Liver (tissue), 9 donors: ENCODE data around the gene ENPP1. TPM values are rescaled to one million over a fixed set of nuclear protein-coding genes. Genes with fewer than 3 reads are reported as not detected.

Experiments used
- DNase-seq: peaks from one replicate; pipeline ENCODE4 v3.0.0-alpha.2; 2017; ENCODE audit warnings: low spot score
- H3K27ac ChIP-seq, 2 donors: one replicate each; pipeline ENCODE4 v1.7.0; 2013; ENCODE audit warnings: inconsistent platforms in 2 of 2, low read length in 2 of 2, control low read depth in 1 of 2, low read depth in 1 of 2, mild to moderate bottlenecking in 1 of 2
- H3K27me3 ChIP-seq, 4 donors: one replicate each; pipeline versions ENCODE4 v1.6.1 to v1.7.0; 2013; ENCODE audit warnings: low read length in 3 of 4, inconsistent platforms in 1 of 4, mild to moderate bottlenecking in 1 of 4, moderate library complexity in 1 of 4; ENCODE audit not compliant: control insufficient read depth in 4 of 4, insufficient read depth in 4 of 4
- H3K36me3 ChIP-seq, 4 donors: one replicate each; pipeline versions ENCODE4 v1.6.1 to v1.7.0; 2013; ENCODE audit warnings: low read length in 3 of 4, mild to moderate bottlenecking in 3 of 4, low read depth in 1 of 4, moderate library complexity in 1 of 4; ENCODE audit not compliant: control insufficient read depth in 4 of 4, insufficient read depth in 3 of 4
- H3K4me1 ChIP-seq, 4 donors: one replicate each; pipeline versions ENCODE4 v1.6.1 to v1.7.0; 2013; ENCODE audit warnings: low read length in 3 of 4, mild to moderate bottlenecking in 3 of 4, moderate library complexity in 1 of 4; ENCODE audit not compliant: control insufficient read depth in 4 of 4, insufficient read depth in 4 of 4
- H3K4me3 ChIP-seq, 3 donors: one replicate each; pipeline versions ENCODE4 v1.6.1 to v1.7.0; 2013; ENCODE audit warnings: low read length in 3 of 3, control low read depth in 1 of 3, low read depth in 1 of 3, mild to moderate bottlenecking in 1 of 3
- H3K9ac ChIP-seq, 2 donors: one replicate each; pipeline ENCODE4 v1.7.0; 2013; ENCODE audit warnings: low read length in 2 of 2, mild to moderate bottlenecking in 2 of 2, moderate library complexity in 2 of 2, control low read depth in 1 of 2, low read depth in 1 of 2
- H3K9me3 ChIP-seq, 4 donors: one replicate each; pipeline versions ENCODE4 v1.6.1 to v1.7.0; 2013; ENCODE audit warnings: low read length in 3 of 4; ENCODE audit not compliant: control insufficient read depth in 4 of 4
- EGR1 ChIP-seq, 2 donors: IDR thresholded peaks; 2 replicates each; pipeline ENCODE4 v1.6.1; 2016 to 2018; ENCODE audit warnings: antibody characterized with exemption in 2 of 2, low read depth in 2 of 2
- FOXA1 ChIP-seq: IDR thresholded peaks from 2 replicates; pipeline ENCODE4 v1.6.1; 2016; ENCODE audit warnings: antibody characterized with exemption
- FOXA2 ChIP-seq: IDR thresholded peaks from 2 replicates; pipeline ENCODE4 v1.6.1; 2016; ENCODE audit warnings: antibody characterized with exemption
- GABPA ChIP-seq, 2 donors: IDR thresholded peaks in 1 of 2; conservative IDR thresholded peaks in 1 of 2; 2 replicates each; pipeline ENCODE4 v1.6.1; 2016; ENCODE audit warnings: antibody characterized with exemption in 2 of 2, mild to moderate bottlenecking in 1 of 2, moderate library complexity in 1 of 2
- HNF4A ChIP-seq, 2 donors: conservative IDR thresholded peaks; 2 replicates each; pipeline ENCODE4 v1.6.1; 2016; ENCODE audit warnings: antibody characterized with exemption in 2 of 2, mild to moderate bottlenecking in 2 of 2
- HNF4G ChIP-seq: IDR thresholded peaks from 2 replicates; pipeline ENCODE4 v1.6.1; 2016; ENCODE audit warnings: antibody characterized with exemption
- JUND ChIP-seq, 2 donors: IDR thresholded peaks; 2 replicates each; pipeline ENCODE4 v1.6.1; 2016; ENCODE audit warnings: antibody characterized with exemption in 2 of 2
- RAD21 ChIP-seq, 2 donors: IDR thresholded peaks; 2 replicates each; pipeline ENCODE4 v1.6.1; 2016; ENCODE audit warnings: antibody characterized with exemption in 2 of 2, mild to moderate bottlenecking in 2 of 2
- SP1 ChIP-seq: IDR thresholded peaks from 2 replicates; pipeline ENCODE4 v1.6.1; 2018; ENCODE audit warnings: antibody characterized with exemption, mild to moderate bottlenecking
- TAF1 ChIP-seq: conservative IDR thresholded peaks from 2 replicates; pipeline ENCODE4 v1.6.1; 2016; ENCODE audit warnings: antibody characterized with exemption, mild to moderate bottlenecking
- YY1 ChIP-seq: IDR thresholded peaks from 2 replicates; pipeline ENCODE4 v1.6.1; 2016; ENCODE audit warnings: antibody characterized with exemption, mild to moderate bottlenecking
- WGBS: extraction: QIAGEN DNeasy Blood & Tissue Kit; methylation state at CpG from one replicate; pipeline ENCODE4 v1.1.7; 2013; 5-methylcytosine and 5-hydroxymethylcytosine counted together
- polyA plus RNA-seq, 2 donors: library from polyadenylated mRNA; stranded (reverse) in 1 of 2; unstranded in 1 of 2; fragments of 200-250 nt in 1 of 2; fragments of >200 nt in 1 of 2; fragmentation: Nextera tagmentation in 1 of 2; extraction: Ambion mirVana in 1 of 2; gene quantifications; one replicate each; pipeline versions ENCODE4 v1.2.1 to v1.2.3, GENCODE V29; 2013 to 2015
- total RNA-seq, 2 donors: library from RNA; depleted of rRNA; stranded (reverse); fragments of >200 nt; gene quantifications; one replicate each; pipeline ENCODE4 v1.2.3, GENCODE V29; 2014
- TF ChIP-seq, protein P1 (sequence below): fragments of 150-350 bp; IDR thresholded peaks from 2 replicates; pipeline ENCODE4 v1.5.1; 2017; ENCODE audit warnings: improper control_type of control experiment, low read depth, low read length; ENCODE audit not compliant: missing input control
- TF ChIP-seq, protein P2 (sequence below): IDR thresholded peaks from 2 replicates; pipeline ENCODE4 v1.6.1; 2016; ENCODE audit warnings: antibody characterized with exemption
- TF ChIP-seq, protein P3 (sequence below): IDR thresholded peaks from 2 replicates; pipeline ENCODE4 v1.6.1; 2016; ENCODE audit warnings: antibody characterized with exemption
- donor health status: healthy.
- donor health status: healthy.
- donor health status: healthy.
- donor health status: healthy.
- donor health status: healthy.

ENPP1 gene
- total and polyA plus RNA-seq, 4 donors, result 9.5 to 53.1 (median 31.1) TPM

DNA sequence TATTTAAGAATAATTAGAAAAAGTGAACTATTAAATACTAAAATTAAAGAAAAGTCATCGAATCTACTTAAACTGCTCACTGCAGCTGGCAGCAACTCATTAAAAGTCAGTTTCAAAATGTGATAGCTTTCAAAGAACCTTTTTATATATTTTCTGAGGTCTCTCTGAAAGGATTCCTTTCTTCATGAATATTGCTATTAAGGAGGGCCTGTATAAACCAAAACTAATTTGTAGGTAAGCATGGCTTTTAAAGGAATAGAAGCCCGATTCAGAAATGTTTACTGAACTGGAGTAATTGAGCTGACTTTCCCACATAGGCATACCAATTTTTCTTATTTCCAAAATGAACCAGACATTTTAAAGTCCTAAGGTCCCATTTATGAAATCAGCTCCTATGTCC, 41.2 kb upstream of the ENPP1 start:
- Histone ChIP-seq H3K27ac (peak overlapping the region; percentile 43 to 51), H3K9me3 (no peaks in the 10 kb centered on the region), H3K4me3 (no peak overlapping the region), H3K4me1 (peaks cover 0 to 6% (median 2%) of the 10 kb centered on the region in 4 donors), H3K9ac (no peak overlapping the region), H3K36me3 (no peaks in the 10 kb centered on the region), H3K27me3 (no peaks in the 10 kb centered on the region)
- DNase-seq, result no peak
- TF ChIP-seq, protein P1, sequence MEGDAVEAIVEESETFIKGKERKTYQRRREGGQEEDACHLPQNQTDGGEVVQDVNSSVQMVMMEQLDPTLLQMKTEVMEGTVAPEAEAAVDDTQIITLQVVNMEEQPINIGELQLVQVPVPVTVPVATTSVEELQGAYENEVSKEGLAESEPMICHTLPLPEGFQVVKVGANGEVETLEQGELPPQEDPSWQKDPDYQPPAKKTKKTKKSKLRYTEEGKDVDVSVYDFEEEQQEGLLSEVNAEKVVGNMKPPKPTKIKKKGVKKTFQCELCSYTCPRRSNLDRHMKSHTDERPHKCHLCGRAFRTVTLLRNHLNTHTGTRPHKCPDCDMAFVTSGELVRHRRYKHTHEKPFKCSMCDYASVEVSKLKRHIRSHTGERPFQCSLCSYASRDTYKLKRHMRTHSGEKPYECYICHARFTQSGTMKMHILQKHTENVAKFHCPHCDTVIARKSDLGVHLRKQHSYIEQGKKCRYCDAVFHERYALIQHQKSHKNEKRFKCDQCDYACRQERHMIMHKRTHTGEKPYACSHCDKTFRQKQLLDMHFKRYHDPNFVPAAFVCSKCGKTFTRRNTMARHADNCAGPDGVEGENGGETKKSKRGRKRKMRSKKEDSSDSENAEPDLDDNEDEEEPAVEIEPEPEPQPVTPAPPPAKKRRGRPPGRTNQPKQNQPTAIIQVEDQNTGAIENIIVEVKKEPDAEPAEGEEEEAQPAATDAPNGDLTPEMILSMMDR, result no peak
- TF ChIP-seq HNF4A (conservative IDR thresholded peaks at IDR 0.05) (no peak), JUND (IDR thresholded peaks at IDR 0.05) (no peak), EGR1 (IDR thresholded peaks at IDR 0.05; ENCODE audit: low read depth in 2 of 2) (no peak), SP1 (no peak), RAD21 (IDR thresholded peaks at IDR 0.05) (no peak), YY1 (no peak), FOXA2 (no peak), GABPA (IDR thresholded peaks at IDR 0.05 in 1 of 2, conservative IDR thresholded peaks at IDR 0.05 in 1 of 2) (no peak), HNF4G (no peak), FOXA1 (no peak)
- TF ChIP-seq, protein P2, sequence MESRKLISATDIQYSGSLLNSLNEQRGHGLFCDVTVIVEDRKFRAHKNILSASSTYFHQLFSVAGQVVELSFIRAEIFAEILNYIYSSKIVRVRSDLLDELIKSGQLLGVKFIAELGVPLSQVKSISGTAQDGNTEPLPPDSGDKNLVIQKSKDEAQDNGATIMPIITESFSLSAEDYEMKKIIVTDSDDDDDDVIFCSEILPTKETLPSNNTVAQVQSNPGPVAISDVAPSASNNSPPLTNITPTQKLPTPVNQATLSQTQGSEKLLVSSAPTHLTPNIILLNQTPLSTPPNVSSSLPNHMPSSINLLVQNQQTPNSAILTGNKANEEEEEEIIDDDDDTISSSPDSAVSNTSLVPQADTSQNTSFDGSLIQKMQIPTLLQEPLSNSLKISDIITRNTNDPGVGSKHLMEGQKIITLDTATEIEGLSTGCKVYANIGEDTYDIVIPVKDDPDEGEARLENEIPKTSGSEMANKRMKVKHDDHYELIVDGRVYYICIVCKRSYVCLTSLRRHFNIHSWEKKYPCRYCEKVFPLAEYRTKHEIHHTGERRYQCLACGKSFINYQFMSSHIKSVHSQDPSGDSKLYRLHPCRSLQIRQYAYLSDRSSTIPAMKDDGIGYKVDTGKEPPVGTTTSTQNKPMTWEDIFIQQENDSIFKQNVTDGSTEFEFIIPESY, result no peak
- 57% methylated on average over 2 of the region's 2 CpGs for WGBS

DNA sequence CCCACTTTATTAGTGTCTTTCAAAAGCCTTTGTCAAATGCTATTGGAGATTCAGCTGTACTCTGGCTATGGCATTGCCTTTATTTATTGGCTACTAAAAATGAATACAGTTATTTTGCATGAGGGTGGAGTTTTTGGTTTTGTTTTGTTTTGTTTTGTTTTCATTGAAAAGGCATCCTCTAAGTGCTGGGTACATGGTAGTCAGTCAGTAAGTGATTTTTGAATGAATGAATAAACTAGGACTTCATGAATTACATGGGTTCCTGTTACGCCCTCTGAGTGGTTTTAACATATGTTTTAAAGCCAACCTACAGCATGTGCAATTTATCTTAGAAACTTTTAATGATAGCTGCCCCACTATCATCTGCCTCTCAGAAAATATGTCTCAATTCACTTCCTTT, 38.9 kb upstream of the ENPP1 start:
- TF ChIP-seq TAF1 (no peak), YY1 (no peak), HNF4G (no peak), HNF4A (conservative IDR thresholded peaks at IDR 0.05) (no peak), SP1 (no peak), GABPA (IDR thresholded peaks at IDR 0.05 in 1 of 2, conservative IDR thresholded peaks at IDR 0.05 in 1 of 2) (no peak), JUND (IDR thresholded peaks at IDR 0.05) (no peak)
- TF ChIP-seq, protein P3, sequence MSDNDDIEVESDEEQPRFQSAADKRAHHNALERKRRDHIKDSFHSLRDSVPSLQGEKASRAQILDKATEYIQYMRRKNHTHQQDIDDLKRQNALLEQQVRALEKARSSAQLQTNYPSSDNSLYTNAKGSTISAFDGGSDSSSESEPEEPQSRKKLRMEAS, result no peak
- Histone ChIP-seq H3K4me1 (peaks cover 0 to 6% (median 2%) of the 10 kb centered on the region in 4 donors), H3K9ac (no peak overlapping the region), H3K27ac (no peak overlapping the region), H3K9me3 (no peaks in the 10 kb centered on the region), H3K4me3 (no peak overlapping the region), H3K27me3 (no peaks in the 10 kb centered on the region), H3K36me3 (no peaks in the 10 kb centered on the region)
- no peak for DNase-seq
- WGBS, result 98% methylated on average over 1 of the region's 1 CpG
